ENCODE data around the gene PLCB1.

PLCB1 gene

DNA sequence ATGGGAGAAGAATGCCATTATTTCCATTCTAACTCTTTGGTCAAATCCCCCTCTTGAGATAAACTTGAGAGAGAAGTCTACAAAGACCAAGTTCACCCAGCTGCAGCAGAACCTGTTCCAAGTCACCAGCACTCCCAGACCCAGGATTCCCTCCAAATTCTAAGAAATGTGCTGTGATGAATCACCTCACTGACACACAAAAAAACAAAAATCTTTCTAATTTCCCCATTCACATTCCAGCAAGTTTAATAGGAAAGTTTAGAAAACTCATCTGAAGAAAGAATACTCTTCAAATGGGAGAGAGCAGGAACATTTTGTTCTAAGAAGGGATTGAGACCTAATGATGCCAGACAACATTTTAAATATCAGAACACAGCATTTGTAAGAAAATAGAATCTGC lies 723.2 kb downstream of the PLCB1 start:
- no peak for DNase-seq (ENCODE audit: low read depth)
- H3K4me3 ChIP-seq (ENCODE audit: low read depth, low read length): no peak overlapping the region
- no peak for TF ChIP-seq MAX (IDR thresholded peaks at IDR 0.05; ENCODE audit: low read depth, low read length)

GRCh38 chr20:8856668-8857067 lies 724.6 kb downstream of the PLCB1 start:
- TF ChIP-seq, protein P1, sequence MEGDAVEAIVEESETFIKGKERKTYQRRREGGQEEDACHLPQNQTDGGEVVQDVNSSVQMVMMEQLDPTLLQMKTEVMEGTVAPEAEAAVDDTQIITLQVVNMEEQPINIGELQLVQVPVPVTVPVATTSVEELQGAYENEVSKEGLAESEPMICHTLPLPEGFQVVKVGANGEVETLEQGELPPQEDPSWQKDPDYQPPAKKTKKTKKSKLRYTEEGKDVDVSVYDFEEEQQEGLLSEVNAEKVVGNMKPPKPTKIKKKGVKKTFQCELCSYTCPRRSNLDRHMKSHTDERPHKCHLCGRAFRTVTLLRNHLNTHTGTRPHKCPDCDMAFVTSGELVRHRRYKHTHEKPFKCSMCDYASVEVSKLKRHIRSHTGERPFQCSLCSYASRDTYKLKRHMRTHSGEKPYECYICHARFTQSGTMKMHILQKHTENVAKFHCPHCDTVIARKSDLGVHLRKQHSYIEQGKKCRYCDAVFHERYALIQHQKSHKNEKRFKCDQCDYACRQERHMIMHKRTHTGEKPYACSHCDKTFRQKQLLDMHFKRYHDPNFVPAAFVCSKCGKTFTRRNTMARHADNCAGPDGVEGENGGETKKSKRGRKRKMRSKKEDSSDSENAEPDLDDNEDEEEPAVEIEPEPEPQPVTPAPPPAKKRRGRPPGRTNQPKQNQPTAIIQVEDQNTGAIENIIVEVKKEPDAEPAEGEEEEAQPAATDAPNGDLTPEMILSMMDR (IDR thresholded peaks at IDR 0.05; ENCODE audit: low read depth, low read length): no peak
- TF ChIP-seq MAX (IDR thresholded peaks at IDR 0.05; ENCODE audit: low read depth, low read length) (no peak), MYC (IDR thresholded peaks at IDR 0.05; ENCODE audit: low read depth, low read length) (no peak), POLR2A (IDR thresholded peaks at IDR 0.05; ENCODE audit: extremely low read depth, insufficient read length) (no peak)
- H3K4me3 ChIP-seq (ENCODE audit: low read depth, low read length): no peak overlapping the region
- no peak for DNase-seq (ENCODE audit: low read depth)

GRCh38 chr20:8858181-8858787 lies 726.2 kb downstream of the PLCB1 start:
- TF ChIP-seq MAX (IDR thresholded peaks at IDR 0.05; ENCODE audit: low read depth, low read length) (no peak), POLR2A (IDR thresholded peaks at IDR 0.05; ENCODE audit: extremely low read depth, insufficient read length) (no peak), MYC (IDR thresholded peaks at IDR 0.05; ENCODE audit: low read depth, low read length) (no peak)
- TF ChIP-seq, protein P1 (IDR thresholded peaks at IDR 0.05; ENCODE audit: low read depth, low read length): no peak
- no peak for DNase-seq (ENCODE audit: low read depth)
- no peak overlapping the region for H3K4me3 ChIP-seq (ENCODE audit: low read depth, low read length)

DNA sequence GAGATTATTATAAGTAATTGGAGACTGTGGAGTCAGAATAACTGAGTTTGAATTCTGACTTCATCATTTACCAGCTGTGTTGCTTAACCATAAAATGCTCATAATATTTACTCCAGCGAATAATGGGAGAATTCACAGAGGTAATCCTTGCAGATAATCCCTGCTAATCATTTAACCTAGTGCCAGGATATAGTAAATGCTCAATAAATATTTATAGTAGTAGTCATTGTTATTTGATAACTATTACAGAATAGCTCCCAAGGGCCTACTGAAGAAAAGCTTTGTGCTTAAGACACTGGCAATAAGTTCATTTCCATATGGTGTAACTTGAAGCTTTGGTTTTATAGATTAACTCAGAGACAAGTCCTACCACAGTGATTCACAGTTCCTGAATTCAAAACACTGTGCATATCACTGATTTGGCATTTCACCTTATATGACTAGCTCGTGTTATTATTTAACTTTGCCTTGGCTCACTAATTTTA lies 728.0 kb downstream of the PLCB1 start:
- H3K4me3 ChIP-seq (ENCODE audit: low read depth, low read length): no peak overlapping the region
- TF ChIP-seq POLR2A (IDR thresholded peaks at IDR 0.05; ENCODE audit: extremely low read depth, insufficient read length): no peak
- TF ChIP-seq, protein P1 (IDR thresholded peaks at IDR 0.05; ENCODE audit: low read depth, low read length): no peak
- no peak for TF ChIP-seq MYC (IDR thresholded peaks at IDR 0.05; ENCODE audit: low read depth, low read length)
- no peak for TF ChIP-seq MAX (IDR thresholded peaks at IDR 0.05; ENCODE audit: low read depth, low read length)
- no peak for DNase-seq (ENCODE audit: low read depth)

DNA sequence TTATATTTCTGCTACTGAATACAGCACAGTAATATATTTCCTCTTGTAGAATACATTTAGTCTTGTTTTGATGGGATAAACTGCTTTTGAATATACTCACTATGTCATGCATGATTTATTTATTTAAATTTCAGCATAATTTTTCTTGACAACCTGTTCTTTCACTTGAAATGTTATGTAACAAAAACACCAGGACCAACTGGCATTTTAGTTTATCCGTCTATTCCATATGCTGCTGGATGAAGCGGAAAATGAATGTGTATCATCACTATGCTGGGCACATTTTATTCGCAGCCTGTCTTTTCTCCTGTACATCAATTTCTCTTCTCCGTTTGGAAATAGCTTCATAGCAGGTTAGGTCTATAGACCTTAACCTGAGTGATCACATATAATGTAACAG lies 730.0 kb downstream of the PLCB1 start:
- H3K4me3 ChIP-seq (ENCODE audit: low read depth, low read length): no peak overlapping the region
- TF ChIP-seq POLR2A (IDR thresholded peaks at IDR 0.05; ENCODE audit: extremely low read depth, insufficient read length) (no peak), MYC (IDR thresholded peaks at IDR 0.05; ENCODE audit: low read depth, low read length) (no peak), MAX (IDR thresholded peaks at IDR 0.05; ENCODE audit: low read depth, low read length) (no peak)
- TF ChIP-seq, protein P1 (IDR thresholded peaks at IDR 0.05; ENCODE audit: low read depth, low read length): no peak
- no peak for DNase-seq (ENCODE audit: low read depth)

- no peak for DNase-seq (ENCODE audit: low read depth)
- no peak overlapping the region for H3K4me3 ChIP-seq (ENCODE audit: low read depth, low read length)
- TF ChIP-seq MYC (IDR thresholded peaks at IDR 0.05; ENCODE audit: low read depth, low read length) (no peak), MAX (IDR thresholded peaks at IDR 0.05; ENCODE audit: low read depth, low read length) (no peak), POLR2A (IDR thresholded peaks at IDR 0.05; ENCODE audit: extremely low read depth, insufficient read length) (no peak)
- TF ChIP-seq, protein P1 (IDR thresholded peaks at IDR 0.05; ENCODE audit: low read depth, low read length): no peak
These were observed 733.6 kb downstream of the PLCB1 start for GRCh38 chr20:8865636-8866035.
